ENCODE results near the gene CREM. TPM values are rescaled to one million over a fixed set of nuclear protein-coding genes. Genes with fewer than 3 reads are reported as not detected.

Gene CREM
- total RNA-seq, 1 experiment from 2014 or later, result 20.0 TPM

GRCh38 chr10:35182631-35183510 lies 56.2 kb downstream of the CREM start:
- Histone ChIP-seq H2BK5ac (ENCODE audit: insufficient read length, low read length) (no peak overlapping the region), H3K23me2 (ENCODE audit: insufficient read length, low read depth, low read length, poor library complexity, severe bottlenecking) (no peaks in the 10 kb centered on the region), H4K5ac (ENCODE audit: insufficient read length, low read depth, low read length) (no peak overlapping the region), H3K9ac (ENCODE audit: extremely low read depth, insufficient read length, low read length) (no peak overlapping the region), H2BK12ac (ENCODE audit: insufficient read length, low read depth, low read length) (no peak overlapping the region), H3K14ac (ENCODE audit: insufficient read depth, low read length) (no peak overlapping the region), H3K56ac (ENCODE audit: insufficient read length, low read depth, low read length) (no peak overlapping the region), H2AK5ac (ENCODE audit: insufficient read length, low read length) (no peak overlapping the region), H3K23ac (ENCODE audit: insufficient read length, low read depth, low read length) (no peak overlapping the region), H3K4ac (ENCODE audit: low read depth, low read length) (no peak overlapping the region), H3K9me3 (ENCODE audit: control insufficient read depth, low read depth, low read length) (no peaks in the 10 kb centered on the region), H4K8ac (replicated peaks; ENCODE audit: insufficient read length, low read depth, low read length) (no peak overlapping the region), H3K27ac (ENCODE audit: insufficient read length, low read depth, low read length) (no peak overlapping the region), H4K91ac (ENCODE audit: insufficient read length, low read depth, low read length) (no peak overlapping the region), H3T11ph (ENCODE audit: low read length) (no peak overlapping the region), H3K27me3 (ENCODE audit: insufficient read depth, low read length) (no peaks in the 10 kb centered on the region), H3K4me1 (ENCODE audit: insufficient read depth, low read length) (no peaks in the 10 kb centered on the region), H2BK20ac (ENCODE audit: low read depth, low read length, poor library complexity, severe bottlenecking) (no peak overlapping the region), H3K79me1 (ENCODE audit: insufficient read depth, low read depth, low read length, poor library complexity, severe bottlenecking) (no peaks in the 10 kb centered on the region), H3K4me2 (ENCODE audit: insufficient read depth, insufficient read length, low read length) (no peak overlapping the region), H2AFZ (ENCODE audit: low read length) (no peak overlapping the region), H3K79me2 (ENCODE audit: insufficient read depth, low read length) (no peaks in the 10 kb centered on the region), H2BK15ac (ENCODE audit: low read depth, low read length) (no peak overlapping the region), H4K20me1 (ENCODE audit: control insufficient read depth, insufficient read depth, insufficient read length) (no peaks in the 10 kb centered on the region), H3K18ac (ENCODE audit: insufficient read length, low read depth, low read length) (no peak overlapping the region), H2BK120ac (ENCODE audit: low read depth, low read length, poor library complexity, severe bottlenecking) (no peak overlapping the region)
- no peak for DNase-seq
- H3K27ac Mint-ChIP-seq, result no peak overlapping the region
- TF ChIP-seq CTCF (conservative IDR thresholded peaks at IDR 0.05), result no peak
- no peaks in the 10 kb centered on the region for H3K36me3 Mint-ChIP-seq (ENCODE audit: insufficient read depth in 1 of 3, low read depth in 3 of 3)
- H3K4me3 Mint-ChIP-seq, result no peak overlapping the region
- no CpG with 5 or more reads among the region's 8 CpGs for WGBS (ENCODE audit: extremely low coverage, insufficient read length, low lambda C conversion rate)
- H3K4me1 Mint-ChIP-seq, result peaks cover 6 to 15% of the 10 kb centered on the region in 2 experiments
- H3K27me3 Mint-ChIP-seq (ENCODE audit: low read depth), result no peaks in the 10 kb centered on the region
- no peaks in the 10 kb centered on the region for H3K9me3 Mint-ChIP-seq
